Fibroblast of the aortic adventitia (primary cell): ENCODE measurements around the gene SLC4A1AP. TPM values are rescaled to one million over a fixed set of nuclear protein-coding genes. Genes with fewer than 3 reads are reported as not detected.
A peak's percentile ranks its signal among the peaks of the same experiment; 100 is the strongest.

Experiments used
- DNase-seq: peaks from one replicate; pipeline ENCODE4 v3.0.0-alpha.2; 2010; ENCODE audit warnings: low read depth
- H3K4me3 ChIP-seq: 2 replicates; pipeline ENCODE4 v1.5.1; 2011; ENCODE audit warnings: low read depth, mild to moderate bottlenecking, control low read depth, low read length, moderate library complexity
- CTCF ChIP-seq: IDR thresholded peaks from 2 replicates; pipeline ENCODE4 v1.5.1; 2011; ENCODE audit warnings: mild to moderate bottlenecking, low read length, control low read depth, inconsistent platforms; ENCODE audit not compliant: insufficient read depth
- total RNA-seq: library from RNA; depleted of rRNA; stranded (reverse); fragments of >200 nt; gene quantifications from 2 replicates; pipeline ENCODE4 v1.2.3, GENCODE V29; 2012; ENCODE audit warnings: low replicate concordance

The SLC4A1AP gene
- total RNA-seq, 1 donor = 25.9 TPM

GRCh38 chr2:27652790-27653189 lies 10.9 kb upstream of the SLC4A1AP start:
- no peak for TF ChIP-seq CTCF
- DNase-seq = no peak
- no peak overlapping the region for H3K4me3 ChIP-seq

GRCh38 chr2:27653397-27653796 lies 10.3 kb upstream of the SLC4A1AP start:
- H3K4me3 ChIP-seq = no peak overlapping the region
- no peak for DNase-seq
- TF ChIP-seq CTCF = no peak

- no peak overlapping the region for H3K4me3 ChIP-seq
- peak; percentile 70 for DNase-seq
- no peak for TF ChIP-seq CTCF
Measured at GRCh38 chr2:27655155-27655951, 8.3 kb upstream of the SLC4A1AP start.

- no peak overlapping the region for H3K4me3 ChIP-seq
- no peak for DNase-seq
- no peak for TF ChIP-seq CTCF
Measured at GRCh38 chr2:27661371-27661770, 2.3 kb upstream of the SLC4A1AP start.

- no peak for DNase-seq
- peak overlapping the region; percentile 82 for H3K4me3 ChIP-seq
- TF ChIP-seq CTCF = no peak
Measured at GRCh38 chr2:27664154-27664574, 475 bp downstream of the SLC4A1AP start.

GRCh38 chr2:27664622-27665363 lies 1.1 kb downstream of the SLC4A1AP start:
- DNase-seq = no peak
- no peak for TF ChIP-seq CTCF
- H3K4me3 ChIP-seq = peak overlapping the region; percentile 82
